NCI-H1048 (cell line): Measurements from ENCODE around the gene FILIP1L.

Experiments used
- DNase-seq: peaks from one replicate; lab custom pipeline; 2025; lab: John Stamatoyannopoulos, UW

The FILIP1L gene

GRCh38 chr3:100009276-100010086 lies 104.8 kb downstream of the FILIP1L start:
- DNase-seq: no peak

GRCh38 chr3:100008081-100008698 lies 106.1 kb downstream of the FILIP1L start:
- no peak for DNase-seq

GRCh38 chr3:100007313-100007712 lies 107.0 kb downstream of the FILIP1L start:
- no peak for DNase-seq

GRCh38 chr3:100006570-100007271 lies 107.6 kb downstream of the FILIP1L start:
- no peak for DNase-seq

GRCh38 chr3:100005665-100006393 lies 108.5 kb downstream of the FILIP1L start:
- no peak for DNase-seq

GRCh38 chr3:100004931-100005330 lies 109.4 kb downstream of the FILIP1L start:
- DNase-seq: no peak

GRCh38 chr3:100003609-100004503 lies 110.4 kb downstream of the FILIP1L start:
- no peak for DNase-seq

- DNase-seq: no peak
These were observed 111.5 kb downstream of the FILIP1L start for GRCh38 chr3:100002599-100003350.

- no peak for DNase-seq
These were observed 112.6 kb downstream of the FILIP1L start for GRCh38 chr3:100001526-100002270.

- DNase-seq: no peak
These were observed 113.2 kb downstream of the FILIP1L start for GRCh38 chr3:100001083-100001482.

- no peak for DNase-seq
These were observed 114.8 kb downstream of the FILIP1L start for GRCh38 chr3:99999536-99999935.

- no peak for DNase-seq
These were observed 117.0 kb downstream of the FILIP1L start for GRCh38 chr3:99997293-99997692.

GRCh38 chr3:99990179-99990578 lies 124.1 kb downstream of the FILIP1L start:
- no peak for DNase-seq

- DNase-seq: no peak
These were observed 129.6 kb downstream of the FILIP1L start for GRCh38 chr3:99984668-99985067.

GRCh38 chr3:99984139-99984538 lies 130.2 kb downstream of the FILIP1L start:
- DNase-seq: no peak

GRCh38 chr3:99982650-99983049 lies 131.7 kb downstream of the FILIP1L start:
- DNase-seq: no peak

GRCh38 chr3:99981138-99981537 lies 133.2 kb downstream of the FILIP1L start:
- no peak for DNase-seq

- no peak for DNase-seq
These were observed 133.7 kb downstream of the FILIP1L start for GRCh38 chr3:99980606-99981005.

- no peak for DNase-seq
These were observed 136.1 kb downstream of the FILIP1L start for GRCh38 chr3:99978221-99978620.

GRCh38 chr3:99976584-99976983 lies 137.7 kb downstream of the FILIP1L start:
- no peak for DNase-seq
